Fibroblast of pulmonary artery (primary cell): ENCODE results near the gene CNBD2.
"Not testable (repeated sequence)": the region's sequence is repeated elsewhere in the genome, so short reads cannot be mapped to it uniquely, and the experiment has no call there.

Experiments
- DNase-seq: peaks from one replicate; pipeline ENCODE4 v3.0.0-alpha.2; 2010; ENCODE audit warnings: low read depth
- H3K4me3 ChIP-seq: replicated peaks from 2 replicates; pipeline ENCODE4 v1.5.1; 2011; ENCODE audit warnings: low read depth, mild to moderate bottlenecking, control low read depth, low read length, moderate library complexity
- CTCF ChIP-seq: IDR thresholded peaks from 2 replicates; pipeline ENCODE4 v1.5.1; 2011; ENCODE audit warnings: mild to moderate bottlenecking, control low read depth, low read length, inconsistent platforms; ENCODE audit errors: missing control alignments

CNBD2 gene

GRCh38 chr20:36010076-36010475 lies 41.7 kb downstream of the CNBD2 start:
- DNase-seq = no peak
- TF ChIP-seq CTCF = no peak
- H3K4me3 ChIP-seq = no peak overlapping the region

GRCh38 chr20:36010825-36011224 lies 42.4 kb downstream of the CNBD2 start:
- no peak for TF ChIP-seq CTCF

GRCh38 chr20:36015806-36016403 lies 47.5 kb downstream of the CNBD2 start:
- no peak for TF ChIP-seq CTCF
- DNase-seq = no peak
- H3K4me3 ChIP-seq = no peak overlapping the region

More at GRCh38 chr20:36010825-36011224, 42.4 kb downstream of the CNBD2 start:
- no peak overlapping the region for H3K4me3 ChIP-seq
- DNase-seq = no peak

GRCh38 chr20:36017048-36017951 lies 48.9 kb downstream of the CNBD2 start:
- peak; percentile 74 for DNase-seq

GRCh38 chr20:36018208-36018988 lies 50.0 kb downstream of the CNBD2 start:
- TF ChIP-seq CTCF = no peak
- DNase-seq = no peak
- H3K4me3 ChIP-seq = no peak overlapping the region

More at GRCh38 chr20:36017048-36017951, 48.9 kb downstream of the CNBD2 start:
- H3K4me3 ChIP-seq = no peak overlapping the region
- no peak for TF ChIP-seq CTCF

GRCh38 chr20:36026131-36026530 lies 57.7 kb downstream of the CNBD2 start:
- H3K4me3 ChIP-seq, DNase-seq: not testable (repeated sequence)

- no peak for DNase-seq
- H3K4me3 ChIP-seq = no peak overlapping the region
- TF ChIP-seq CTCF = no peak
Measured at GRCh38 chr20:36028106-36028808, 59.9 kb downstream of the CNBD2 start.
